ENCODE data around the gene WDR75.

The WDR75 gene

DNA sequence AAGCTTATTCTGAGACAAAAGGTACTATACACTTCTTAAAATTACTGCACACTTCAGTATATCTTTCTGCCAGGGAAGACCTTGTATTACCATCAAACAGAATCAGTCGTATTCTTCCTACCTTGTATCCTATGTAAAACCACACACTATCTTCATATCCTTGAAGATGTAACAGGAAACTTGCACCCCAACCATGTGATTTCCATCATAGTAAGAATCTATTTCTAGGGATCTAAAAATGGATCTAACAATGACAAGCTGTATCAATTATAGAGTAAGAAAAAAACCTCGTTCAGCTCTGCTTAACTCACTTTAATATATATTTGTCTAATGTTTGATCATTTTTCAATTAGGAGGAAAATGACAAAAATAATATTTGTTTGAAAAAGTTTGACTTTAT is 60.2 kb downstream of the WDR75 start:
- DNase-seq: no peak

DNA sequence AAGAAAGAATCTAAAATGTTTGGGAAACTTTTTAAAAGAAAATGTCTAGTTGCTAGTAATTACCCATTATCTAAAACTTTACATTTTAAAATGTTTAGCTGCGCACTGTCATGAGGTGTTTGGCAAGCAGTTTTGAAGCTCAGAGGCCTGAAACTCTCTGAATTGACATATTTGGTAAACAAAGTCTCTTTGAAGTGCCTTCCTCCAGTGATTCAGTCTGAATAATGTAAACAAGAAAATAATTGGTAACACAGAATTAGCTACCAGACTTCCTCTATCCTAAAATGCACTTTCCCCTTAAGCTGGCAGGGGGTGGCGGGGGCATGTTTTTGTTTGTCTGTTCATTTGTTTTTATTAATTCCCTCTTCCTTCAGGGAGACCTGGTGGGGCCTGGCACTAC is 61.4 kb downstream of the WDR75 start:
- no peak for DNase-seq

DNA sequence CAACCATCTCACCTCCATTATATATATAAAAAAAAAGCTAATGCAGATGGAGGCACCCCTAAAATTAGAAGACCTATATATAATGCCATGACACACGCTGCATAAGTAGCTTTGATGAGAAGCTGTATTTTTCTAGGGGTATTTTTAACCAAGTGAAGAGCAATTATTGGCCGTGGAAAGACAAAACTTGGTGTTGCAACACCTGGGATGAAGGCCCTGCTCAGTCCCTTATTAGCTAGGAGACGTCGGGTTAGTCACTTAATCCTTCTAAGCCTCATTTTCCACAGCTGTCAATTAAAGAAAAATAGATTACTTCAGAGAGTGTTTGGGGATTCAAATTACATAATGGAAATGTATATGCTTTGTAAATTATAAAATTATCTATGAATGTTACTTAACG is 63.0 kb downstream of the WDR75 start:
- no peak for DNase-seq

DNA sequence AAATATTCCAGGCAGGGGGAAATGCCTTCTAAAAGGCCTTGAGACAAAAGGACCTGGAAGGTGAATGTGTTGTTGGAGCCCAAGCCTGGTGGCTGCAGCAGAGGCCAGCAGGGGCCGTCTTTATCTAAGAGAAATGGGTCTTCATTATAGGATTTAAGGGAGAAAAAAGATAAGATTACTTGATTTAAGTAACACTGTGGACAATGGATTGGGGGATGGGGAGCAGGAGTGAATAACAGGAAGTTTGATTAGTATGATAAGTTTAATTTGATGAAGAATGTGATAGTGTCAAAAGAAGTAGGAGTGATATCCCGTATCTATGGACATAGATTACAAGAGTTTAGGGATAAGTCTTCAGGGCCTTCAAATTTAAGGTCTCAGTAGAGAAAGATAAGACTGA is 64.2 kb downstream of the WDR75 start:
- DNase-seq: no peak

DNA sequence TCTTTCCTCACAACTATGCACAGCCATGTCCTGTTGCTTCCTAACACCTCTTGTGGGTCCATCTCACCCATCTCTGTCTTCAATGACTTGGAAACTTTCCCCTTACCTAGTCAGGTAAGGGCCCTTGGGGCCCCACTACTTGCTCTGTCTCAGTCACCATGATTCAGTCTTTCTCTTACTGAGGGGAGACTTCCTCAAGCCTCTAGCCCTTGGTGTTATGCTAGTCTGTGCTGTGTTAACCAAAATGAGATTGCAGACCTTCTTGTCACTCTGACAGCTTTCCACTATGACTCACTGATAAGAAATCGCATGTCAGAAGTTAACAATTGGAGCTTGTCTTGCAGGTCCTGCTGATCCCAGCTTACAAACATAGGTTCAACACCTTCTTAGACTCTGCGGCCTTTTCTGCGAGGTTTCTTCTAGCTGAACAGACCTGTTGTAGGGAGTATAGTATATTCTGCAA is 65.3 kb downstream of the WDR75 start:
- DNase-seq: no peak

DNA sequence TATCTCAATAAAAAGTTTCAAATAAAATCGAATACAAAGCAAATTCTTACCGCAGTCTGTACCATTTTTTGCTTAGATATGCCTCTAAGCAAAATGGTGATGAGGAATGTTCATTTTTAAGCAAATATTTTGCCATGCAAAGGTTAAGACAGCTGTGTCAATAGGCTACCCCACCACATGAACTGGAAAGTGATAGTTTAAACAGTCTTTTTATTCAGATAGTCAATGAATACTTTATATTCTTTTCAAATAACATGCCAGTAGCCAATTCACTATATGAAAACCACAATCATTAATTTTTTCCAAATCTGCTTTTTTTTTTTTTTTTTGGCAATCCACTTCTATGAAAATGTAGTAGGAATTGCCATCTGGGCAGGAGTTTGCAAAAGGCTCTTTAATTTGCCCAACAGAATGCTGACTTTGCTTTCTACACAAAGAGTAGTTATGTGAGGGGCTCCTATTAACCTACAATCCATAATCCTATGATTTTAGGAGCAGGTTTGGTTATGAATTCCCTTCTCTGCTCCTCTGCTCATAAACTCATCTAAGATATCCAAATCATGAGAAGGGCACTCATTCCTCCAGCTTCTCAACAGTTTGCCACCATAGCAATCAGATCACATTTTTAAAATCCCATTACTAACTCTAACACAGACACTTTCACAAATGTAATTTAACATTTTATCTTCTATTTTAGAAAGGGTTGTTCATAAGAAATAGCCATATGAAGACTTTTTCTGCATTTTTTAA is 70.1 kb downstream of the WDR75 start:
- no peak for DNase-seq

DNA sequence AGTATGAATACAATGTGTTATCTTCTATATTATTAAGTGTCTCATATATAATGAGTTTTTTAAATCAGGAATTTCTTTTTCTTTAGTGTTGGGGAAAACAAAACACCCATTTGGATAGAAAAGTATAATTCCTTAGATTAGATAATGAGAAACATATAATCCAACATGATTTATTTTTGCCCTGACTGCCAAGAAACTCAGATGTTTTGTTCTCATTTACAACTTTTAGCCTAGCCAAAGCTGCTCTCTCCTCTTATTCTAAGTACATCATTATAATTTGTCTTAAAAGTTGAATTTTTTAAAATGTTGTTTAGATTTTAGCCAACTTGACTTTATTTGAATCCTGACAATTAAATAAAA is 70.7 kb downstream of the WDR75 start:
- DNase-seq: no peak

DNA sequence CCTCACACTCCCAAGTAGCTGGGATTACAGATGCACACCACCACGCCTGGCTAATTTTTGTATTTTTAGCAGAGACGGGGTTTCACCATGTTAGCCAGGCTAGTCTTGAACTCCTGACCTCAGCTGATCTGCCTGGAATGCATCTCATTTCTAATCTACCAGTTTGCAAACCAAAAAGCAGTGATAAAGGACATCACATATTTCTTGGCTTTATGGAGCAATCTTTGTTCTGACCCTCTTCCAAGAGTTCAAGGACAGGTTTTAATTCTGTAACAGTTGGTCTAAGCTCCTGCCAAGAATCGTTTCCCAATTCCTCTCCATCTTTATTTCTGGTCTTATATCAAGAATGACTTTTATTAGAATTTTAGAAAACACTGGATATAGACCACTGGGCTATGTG is 71.6 kb downstream of the WDR75 start:
- DNase-seq: no peak

DNA sequence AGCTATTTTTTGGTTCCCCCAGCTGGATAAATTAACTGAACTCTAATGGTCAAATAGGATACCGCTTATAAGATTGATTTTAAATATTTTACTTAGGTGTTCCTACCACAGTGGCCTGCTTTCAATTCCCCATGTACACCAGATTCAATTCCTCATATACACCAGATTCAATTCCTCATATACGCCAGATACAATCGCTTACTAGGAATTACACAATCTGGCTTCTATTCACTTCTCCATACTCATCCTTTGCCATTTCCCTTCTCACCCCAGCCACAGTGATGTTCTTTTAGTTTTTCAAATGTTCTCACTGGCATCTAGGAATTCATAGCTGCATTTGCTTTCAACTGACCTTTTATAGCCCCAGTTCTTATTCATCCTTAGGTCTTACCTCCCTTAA is 72.8 kb downstream of the WDR75 start:
- no peak for DNase-seq

DNA sequence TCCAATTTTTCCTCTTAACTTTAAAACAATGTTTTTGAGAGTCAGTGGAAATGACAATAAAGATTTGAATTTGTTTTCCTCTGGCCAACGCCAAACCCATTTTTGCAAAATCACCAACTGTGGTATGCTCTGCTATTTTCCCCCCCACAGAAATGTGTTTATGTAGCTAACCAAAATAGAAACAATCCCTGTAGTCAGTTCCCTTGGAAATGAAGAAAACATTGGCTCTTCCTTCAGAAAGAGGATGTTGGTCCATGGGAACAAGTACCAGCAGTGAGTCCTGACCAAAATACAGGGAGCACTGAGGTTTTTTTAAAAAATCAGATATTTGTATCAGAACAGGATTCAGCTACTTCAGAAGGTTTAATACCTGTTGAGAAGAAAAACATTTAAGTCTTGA is 74.0 kb downstream of the WDR75 start:
- DNase-seq: no peak

DNA sequence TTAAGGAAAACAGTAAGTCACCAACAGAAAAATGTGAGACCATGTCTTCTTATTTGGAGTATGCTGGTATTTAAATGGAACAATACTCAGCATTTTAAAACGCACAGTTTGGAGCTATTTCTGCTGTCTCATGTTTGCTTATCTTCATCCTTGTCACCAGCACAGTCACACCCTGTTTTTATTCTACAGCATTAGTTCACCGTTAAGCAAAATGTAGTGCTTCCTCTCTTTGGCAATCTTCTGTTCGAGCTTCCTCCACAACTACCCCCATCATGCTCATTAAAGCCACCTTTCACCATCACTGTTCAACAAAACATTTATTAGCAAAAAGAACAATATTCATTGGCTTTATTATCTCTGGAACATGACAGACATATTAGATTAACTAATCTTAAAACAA is 75.3 kb downstream of the WDR75 start:
- DNase-seq: no peak

DNA sequence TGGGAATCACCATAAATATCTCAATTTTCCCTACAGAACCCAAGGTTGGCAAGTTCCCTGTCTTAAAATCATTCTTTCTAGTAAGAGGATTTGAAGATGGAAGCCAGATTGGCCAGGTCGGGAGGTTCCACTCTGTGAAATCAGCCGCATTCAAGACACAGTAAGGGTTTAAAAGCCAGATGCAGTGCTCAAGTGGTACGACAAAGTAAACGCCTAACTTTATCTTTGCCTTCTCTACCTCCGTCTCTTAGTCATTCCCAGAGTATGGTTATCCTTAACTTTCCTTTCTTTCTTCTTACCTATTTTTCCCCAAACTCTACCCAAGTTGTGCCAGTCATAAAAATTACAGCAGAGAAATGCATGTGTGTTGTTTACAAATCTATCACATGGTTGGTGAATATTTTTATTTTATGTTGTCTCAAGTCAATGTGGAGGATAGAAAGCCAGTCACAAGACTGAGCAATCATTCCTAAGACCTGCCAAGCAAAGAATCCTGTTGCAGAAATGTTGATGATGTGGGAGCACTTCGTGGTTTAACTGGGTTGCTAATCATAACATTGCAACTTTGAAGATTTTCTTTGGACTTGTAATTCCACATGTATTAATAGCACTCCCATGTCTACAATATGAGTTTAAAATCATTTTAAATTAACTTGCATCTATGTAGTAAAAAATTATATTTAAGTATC is 76.7 kb downstream of the WDR75 start:
- no peak for DNase-seq

DNA sequence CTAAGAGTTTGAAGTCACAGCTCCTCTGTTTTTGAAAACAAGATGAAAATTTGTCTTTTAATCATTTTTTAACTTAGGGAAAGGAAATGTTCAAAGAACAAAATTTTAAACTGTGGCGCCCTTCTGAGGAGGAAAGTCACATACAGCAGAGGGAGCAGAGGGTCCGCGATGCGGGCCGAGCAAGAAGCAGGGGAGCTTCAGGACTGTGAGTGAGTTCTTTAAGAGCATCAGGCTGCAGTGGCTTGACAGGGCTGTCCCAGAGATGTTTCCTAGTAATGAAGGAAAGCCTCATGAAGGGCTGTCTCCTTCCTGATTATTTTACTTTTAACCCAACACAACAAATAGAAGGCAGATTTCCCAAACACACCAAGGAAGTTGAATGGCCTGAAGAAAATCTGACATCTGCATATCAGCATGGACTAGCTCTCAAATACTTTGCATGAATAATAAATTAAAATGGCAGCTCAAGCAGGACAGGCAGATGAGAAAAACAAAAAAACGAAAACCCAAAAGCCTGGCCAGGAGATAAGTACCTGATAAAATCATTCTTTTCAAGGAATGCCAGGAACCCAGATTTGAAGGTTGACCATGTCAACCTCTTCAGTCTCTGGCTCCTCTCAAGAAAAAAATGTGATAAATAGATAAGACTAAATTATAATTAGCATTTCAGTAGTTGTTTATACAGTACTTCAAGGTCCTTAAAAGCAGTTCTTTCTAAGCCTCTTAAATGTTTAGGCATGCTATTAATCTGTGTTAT is 78.5 kb downstream of the WDR75 start:
- DNase-seq: no peak

DNA sequence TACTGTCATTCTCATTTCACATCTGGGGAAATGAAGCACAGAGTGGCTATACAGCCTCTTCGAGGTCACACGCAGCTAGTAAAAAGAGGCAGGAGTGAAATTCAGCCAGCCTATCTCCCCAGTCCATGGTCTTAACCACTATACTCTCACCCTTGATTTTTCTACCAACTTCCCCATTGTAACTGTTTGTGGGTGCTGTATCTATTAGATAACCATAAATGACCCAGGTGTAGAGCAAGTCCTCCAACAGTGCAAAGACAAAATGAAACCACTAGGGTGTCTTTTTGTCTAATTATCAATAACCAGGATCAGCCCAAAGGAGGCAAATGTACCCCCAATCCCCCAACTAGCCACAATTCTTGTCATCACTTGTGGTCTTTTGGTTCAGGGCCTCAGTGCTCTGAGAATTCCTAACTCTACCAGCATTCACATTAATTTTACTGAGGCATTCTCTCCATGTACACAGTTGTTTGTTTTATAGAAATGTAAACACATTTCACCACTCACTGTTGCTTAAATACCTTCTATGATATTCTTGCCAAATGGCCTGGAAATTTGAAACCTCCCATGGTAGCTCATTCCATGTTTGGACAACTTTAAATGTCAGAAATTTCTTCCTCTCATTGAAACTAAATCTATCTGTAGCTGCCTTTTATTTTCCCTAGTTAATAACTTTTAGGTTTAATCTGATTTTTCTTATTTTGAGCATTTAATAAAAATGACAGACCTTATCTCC is 80.6 kb downstream of the WDR75 start:
- no peak for DNase-seq

DNA sequence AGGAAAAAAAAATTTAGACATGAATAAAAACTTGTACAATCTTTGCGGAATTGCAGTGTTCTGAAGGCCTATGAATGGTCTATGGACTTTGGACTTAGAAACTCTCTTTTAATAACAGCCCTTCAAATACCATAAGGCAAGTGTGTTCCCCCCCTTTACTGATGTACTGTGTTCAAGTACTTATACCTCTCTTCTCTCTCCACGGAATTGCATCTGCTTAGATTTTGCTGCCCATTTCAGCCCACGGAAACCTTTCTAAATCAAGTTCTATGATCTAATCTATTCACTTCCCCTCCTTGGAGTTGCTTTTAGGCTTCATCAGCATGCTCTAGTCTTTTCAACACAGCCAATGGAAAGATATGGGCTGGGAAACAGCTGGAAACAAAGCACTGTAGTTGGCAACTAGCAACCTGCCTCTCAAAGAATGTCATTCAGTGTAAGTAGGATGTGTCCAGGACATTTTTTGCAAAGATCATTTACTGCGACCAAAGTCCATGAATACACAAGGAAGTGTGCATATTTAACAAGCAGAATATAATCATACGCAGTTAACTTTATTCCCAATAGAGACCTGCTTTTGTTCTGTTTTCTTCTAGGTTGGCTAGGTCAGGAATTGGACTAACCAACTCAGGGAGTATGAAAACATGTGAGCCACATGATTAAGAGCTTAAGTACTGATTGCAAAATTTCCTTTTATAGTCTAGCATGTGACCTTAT is 81.3 kb downstream of the WDR75 start:
- no peak for DNase-seq

DNA sequence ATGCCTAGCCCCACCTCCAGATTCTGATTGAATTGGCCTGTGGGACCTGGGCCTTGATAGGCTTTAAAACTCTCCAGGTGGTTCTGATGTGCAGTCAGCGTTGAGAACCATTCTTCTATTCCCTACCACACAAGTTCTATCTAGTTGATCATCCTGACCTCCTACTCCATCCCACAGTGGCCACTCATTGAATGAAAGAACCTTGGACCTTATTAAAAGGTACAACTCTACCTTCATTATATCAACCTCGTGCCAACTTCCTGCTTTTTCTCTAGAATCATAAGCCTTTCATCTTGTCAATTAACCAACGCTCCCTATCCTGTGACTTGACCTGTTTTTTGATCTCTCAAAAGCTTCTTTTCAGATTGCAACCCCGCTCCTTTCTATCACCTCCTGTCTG is 83.5 kb downstream of the WDR75 start:
- DNase-seq: no peak
